Measurements from ENCODE around the gene IRAK3.
"Not testable (repeated sequence)": the region's sequence is repeated elsewhere in the genome, so short reads cannot be mapped to it uniquely, and the experiment has no call there.

IRAK3 gene

DNA sequence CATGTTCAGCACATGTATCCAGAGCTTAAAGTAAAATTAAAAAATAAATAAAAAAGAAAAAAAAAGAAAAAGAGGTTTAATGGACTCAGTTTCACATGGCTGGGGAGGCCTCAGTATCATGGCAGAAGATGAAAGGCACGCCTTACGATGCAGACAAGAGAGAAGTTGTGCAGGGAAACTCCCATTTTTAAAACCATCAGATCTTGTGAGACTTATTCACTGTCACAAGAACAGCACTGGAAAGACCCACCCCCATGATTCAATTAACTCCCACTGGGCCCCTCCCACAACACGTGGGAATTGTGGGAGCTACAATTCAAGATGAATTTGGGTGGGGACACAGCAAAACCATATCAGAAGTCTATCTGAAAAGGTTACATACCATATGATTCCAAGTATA lies 24.0 kb downstream of the IRAK3 start:
- not testable (repeated sequence) for DNase-seq (ENCODE audit: low read depth in 2 of 2)

GRCh38 chr12:66217342-66217917 lies 28.4 kb downstream of the IRAK3 start:
- DNase-seq (ENCODE audit: low read depth in 2 of 2) = no peak

DNA sequence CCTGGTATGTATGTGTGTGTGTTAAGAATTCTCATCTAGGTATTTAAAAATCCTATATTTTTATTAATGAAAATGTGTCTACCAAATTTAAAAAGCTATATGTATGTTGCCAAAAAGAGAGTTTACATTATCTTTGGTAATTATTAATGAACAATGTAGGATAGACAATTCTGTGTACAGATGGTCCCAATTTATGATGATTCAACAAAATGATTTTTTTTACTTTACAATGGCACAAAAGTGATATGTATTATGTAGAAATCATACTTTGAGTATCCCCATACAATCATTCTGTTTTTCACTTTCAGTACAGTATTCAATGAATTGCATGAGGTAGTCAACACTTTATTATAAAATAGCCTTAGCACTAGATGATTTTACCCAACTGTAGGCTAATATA lies 39.4 kb downstream of the IRAK3 start:
- no peak for DNase-seq (ENCODE audit: low read depth in 2 of 2)

DNA sequence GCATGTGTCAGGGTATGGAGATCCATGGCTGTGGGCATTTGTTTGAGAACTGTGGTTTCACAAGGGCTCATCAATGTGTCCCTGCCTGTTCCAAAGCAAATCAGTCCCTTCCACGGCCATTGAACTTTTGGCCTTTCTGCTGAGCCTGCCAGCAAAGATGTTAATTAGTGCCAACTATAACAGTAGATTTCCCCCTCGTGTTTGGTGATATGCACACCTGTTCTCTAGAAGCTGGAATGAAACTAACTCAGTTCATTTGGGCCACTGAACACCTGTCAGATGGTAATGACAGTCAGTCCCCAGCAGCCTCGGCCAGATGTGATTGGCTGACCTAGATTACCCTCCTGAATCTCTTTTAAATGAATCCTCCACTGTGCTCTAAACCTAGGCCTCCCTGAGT lies 43.2 kb downstream of the IRAK3 start:
- no peak for DNase-seq (ENCODE audit: low read depth in 2 of 2)

DNA sequence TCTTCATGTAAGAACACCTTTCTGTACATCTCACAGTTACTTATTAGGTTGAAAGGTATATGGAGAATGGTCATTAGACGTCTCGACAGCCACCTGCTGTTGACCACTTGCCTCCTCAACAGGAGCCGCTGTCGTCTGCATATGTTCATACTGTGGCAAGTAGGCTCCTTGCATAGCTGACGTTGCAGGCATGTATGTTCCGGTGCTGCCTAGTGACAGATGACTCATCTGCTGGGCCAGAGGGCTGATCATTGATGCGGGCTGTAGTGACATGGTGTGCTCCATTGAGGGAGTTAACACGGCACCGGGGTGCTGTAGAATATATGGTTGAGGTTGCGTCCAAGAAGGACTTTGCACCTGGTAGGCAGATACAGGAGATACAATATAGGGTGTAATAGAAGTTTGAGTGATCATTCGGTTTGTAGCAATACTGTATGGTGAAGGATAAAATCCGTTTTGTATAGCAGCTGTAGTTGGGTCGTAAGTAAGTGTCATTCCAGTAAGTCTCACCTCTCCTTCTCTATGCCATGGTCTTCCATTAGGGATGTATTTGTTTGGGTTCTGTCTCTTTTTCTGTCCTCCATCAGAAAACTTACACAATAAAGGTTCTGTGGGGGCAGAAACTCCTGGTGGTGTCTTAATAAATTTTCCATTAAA lies 45.2 kb downstream of the IRAK3 start:
- not testable (repeated sequence) for DNase-seq (ENCODE audit: low read depth in 2 of 2)

DNA sequence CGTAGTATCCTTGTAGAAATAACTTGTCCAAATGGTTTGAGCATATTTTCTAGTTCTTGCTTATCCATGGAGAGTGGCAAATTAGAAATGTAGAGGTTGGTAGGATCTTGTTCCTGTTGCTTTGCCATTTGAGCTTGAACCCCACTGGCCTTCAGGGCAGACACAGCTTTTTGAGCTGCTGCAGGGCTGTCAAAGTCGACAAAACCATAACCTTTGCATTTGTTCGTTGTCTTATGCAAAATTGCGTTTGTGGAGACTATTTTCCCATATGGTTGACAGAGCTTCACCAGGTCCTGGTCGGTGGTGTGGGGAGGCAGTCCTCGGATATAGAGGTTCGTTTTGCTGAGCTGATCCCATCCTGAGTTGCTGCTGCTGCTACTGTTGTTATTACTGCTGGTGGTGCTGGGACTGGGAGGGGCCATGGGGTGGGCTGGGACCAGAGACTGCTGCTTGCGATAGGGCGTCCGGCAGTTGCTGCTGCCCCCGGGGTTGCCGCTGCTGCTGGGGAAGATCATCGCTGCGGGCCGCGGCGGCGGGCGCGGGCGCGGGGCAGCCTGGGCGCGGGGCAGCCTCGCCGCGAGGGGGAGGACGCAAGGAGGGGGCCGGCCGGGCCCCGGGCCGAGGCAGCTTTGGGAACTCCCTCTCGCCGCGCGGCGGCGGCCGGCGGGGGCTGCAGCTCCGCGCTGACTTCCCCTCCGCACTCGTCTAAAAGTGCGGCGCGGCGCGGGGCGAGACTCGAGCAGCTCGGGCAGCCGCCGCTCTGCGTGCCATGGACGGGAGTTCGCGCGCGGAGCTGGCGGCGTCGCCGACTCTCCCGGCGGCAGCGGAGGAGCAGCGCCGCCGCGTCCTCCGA lies 46.0 kb downstream of the IRAK3 start:
- peak; percentile 13 to 16 for DNase-seq (ENCODE audit: low read depth in 2 of 2)

DNA sequence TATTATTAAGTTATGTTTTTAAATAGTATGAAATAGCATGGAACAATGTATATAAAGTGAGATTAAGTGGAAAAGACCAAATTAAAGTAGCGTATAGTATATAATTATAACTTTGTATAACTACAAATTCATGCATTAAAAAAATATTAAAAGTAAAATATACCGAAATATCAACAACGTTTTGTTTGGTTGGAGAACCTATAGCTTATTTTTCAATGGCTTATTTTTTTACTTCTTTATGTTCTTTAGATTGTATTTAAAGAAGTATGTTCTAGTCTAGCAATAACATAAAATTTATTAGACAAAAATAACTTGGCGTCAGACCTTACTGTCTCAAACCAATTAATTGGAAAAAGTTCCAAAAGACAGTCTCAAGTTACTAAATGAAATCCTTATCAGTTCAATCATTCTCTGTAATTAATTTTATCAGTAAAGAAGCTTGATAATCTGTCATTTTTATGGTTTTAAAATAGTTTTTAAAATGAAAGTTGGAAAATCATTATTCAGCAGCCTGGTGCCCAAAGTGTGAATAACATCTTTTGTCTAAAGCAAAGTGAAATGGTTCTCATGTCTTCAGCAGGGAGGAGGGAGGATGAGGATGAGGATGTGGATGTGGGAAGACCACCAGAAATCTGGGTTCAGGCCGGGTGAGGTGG lies 46.7 kb downstream of the IRAK3 start:
- no peak for DNase-seq (ENCODE audit: low read depth in 2 of 2)

- not testable (repeated sequence) for DNase-seq (ENCODE audit: low read depth in 2 of 2)
These were observed 47.3 kb downstream of the IRAK3 start for GRCh38 chr12:66236282-66236675.

- no peak for DNase-seq (ENCODE audit: low read depth in 2 of 2)
These were observed 48.0 kb downstream of the IRAK3 start for GRCh38 chr12:66236969-66237368.

DNA sequence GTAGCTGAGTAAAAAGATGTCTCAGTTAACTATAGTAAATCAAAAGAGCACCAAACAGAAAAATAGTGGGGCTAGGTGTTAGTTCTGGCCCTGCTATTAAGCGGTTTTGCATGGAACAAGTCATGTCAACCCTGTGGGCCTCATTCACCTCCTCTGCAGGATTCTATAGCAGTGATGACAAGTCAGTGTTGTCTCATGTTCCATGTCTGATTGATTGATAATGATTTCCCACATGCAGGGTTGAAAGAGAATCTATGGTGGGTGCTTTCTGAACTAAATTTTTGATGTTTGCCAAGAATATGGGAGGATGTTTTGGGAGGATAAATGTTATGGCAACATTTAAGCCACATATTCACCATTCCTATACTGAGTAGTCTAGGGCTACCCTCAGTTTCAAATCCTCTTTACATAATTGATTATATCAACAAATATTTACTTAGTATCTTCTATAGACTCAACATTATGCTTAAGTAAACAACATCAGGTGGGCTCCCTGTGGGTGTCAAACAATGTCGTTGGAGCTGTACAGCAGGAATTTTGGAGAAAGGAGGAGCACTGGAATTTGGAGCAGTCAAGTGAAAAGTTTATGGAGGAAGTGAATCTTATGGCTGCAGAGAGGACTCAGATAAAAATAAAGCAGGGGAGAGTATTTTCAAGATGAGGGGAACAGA lies 48.6 kb downstream of the IRAK3 start:
- no peak for DNase-seq (ENCODE audit: low read depth in 2 of 2)

DNA sequence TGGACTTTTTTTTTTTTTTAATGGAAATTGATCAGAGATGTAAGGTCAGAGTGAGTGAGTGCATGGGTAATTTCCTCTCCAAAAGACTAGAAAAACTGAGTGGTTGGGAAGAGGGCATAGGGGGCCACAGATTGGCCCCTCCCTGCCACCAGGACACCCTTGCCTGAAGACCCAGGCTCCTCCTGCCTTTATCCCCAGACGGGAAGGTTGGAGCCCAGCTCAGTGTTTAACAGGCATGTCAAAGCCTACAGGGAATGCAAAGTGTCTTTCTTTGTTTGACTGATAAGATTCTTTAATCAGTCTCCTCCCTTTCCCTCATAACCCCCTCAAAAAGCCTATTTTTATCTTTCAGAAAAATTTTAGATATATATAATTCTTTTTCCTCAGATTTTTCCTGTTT lies 50.3 kb downstream of the IRAK3 start:
- no peak for DNase-seq (ENCODE audit: low read depth in 2 of 2)

- no peak for DNase-seq (ENCODE audit: low read depth in 2 of 2)
These were observed 51.2 kb downstream of the IRAK3 start for GRCh38 chr12:66240096-66240820.

GRCh38 chr12:66241061-66242043 lies 52.3 kb downstream of the IRAK3 start:
- no peak for DNase-seq (ENCODE audit: low read depth in 2 of 2)

DNA sequence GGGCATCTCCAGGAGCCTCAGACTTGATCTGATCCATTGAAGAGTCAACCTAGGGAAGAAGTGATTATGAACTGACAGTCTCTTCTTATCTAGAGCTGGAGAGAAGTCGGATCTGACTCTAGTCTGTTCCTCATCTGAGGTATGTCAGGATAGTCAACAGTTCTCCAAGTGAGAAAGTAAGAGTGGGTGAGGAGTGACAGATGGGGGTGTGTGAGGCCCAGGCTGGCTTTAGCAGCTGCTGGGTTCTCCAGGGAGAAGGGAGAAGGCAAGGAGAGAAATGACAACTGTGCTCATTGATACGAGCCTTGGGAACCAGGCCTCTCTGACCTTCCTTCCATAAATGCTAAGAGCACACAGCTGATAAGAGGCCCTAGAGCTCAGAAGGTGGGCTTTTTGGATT lies 53.3 kb downstream of the IRAK3 start:
- DNase-seq (ENCODE audit: low read depth in 2 of 2) = no peak

GRCh38 chr12:66243911-66244310 lies 54.9 kb downstream of the IRAK3 start:
- DNase-seq (ENCODE audit: low read depth in 2 of 2) = no peak

DNA sequence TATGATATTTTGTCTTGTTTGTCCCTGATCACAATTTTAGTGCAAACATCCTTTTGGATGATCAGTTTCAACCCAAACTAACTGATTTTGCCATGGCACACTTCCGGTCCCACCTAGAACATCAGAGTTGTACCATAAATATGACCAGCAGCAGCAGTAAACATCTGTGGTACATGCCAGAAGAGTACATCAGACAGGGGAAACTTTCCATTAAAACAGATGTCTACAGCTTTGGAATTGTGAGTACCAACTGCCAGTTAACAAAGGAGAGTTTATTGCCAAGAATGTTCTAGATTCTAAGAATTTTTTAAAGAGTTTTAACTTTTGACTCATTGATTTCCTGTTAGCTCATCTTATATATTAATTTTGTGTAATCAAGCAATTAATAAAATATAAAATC lies 55.4 kb downstream of the IRAK3 start:
- no peak for DNase-seq (ENCODE audit: low read depth in 2 of 2)

- DNase-seq (ENCODE audit: low read depth in 2 of 2) = no peak
These were observed 58.7 kb downstream of the IRAK3 start for GRCh38 chr12:66247741-66248140.

GRCh38 chr12:66251049-66251448 lies 62.0 kb downstream of the IRAK3 start:
- no peak for DNase-seq (ENCODE audit: low read depth in 2 of 2)

DNA sequence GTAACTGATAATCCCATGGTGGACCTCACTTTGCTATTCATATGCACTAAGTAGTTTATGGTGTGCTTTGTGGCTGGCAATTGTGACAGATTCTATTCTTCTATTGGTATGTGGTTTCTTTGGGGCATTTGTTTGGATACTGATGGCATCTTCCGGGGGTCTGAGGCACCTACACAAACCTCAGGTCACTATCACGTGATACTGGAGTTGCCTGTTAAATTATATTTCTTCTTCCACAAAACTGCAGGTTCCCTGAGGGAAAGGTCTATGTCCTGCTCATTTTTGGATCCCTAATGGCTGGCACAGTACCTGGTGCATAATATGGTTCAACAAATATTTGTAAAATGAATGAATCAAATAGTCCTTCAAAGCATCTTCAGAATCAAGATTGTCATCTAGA lies 63.8 kb downstream of the IRAK3 start:
- no peak for DNase-seq (ENCODE audit: low read depth in 2 of 2)

DNA sequence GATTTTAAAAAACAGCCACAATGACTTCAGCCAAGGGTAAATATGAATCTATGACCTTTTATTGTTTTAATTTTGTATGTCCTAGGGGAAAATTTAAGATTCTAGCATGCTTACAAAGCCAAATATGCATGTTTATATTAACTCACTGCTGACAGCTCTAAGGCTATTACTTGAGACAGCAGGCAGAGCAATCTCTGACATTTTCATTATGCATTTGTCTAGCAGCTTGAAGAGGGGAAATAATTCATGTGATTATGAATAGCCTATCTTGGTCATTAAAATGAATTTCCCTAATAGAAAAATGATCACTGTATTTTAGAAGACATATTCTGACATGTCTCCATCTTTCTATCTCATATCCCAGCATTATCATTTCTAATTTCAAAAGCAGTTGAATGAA lies 66.7 kb downstream of the IRAK3 start:
- DNase-seq (ENCODE audit: low read depth in 2 of 2) = no peak

Measured in stimulated activated CD8-positive, alpha-beta memory T cell treated with anti-CD3 and anti-CD28 coated beads, Interleukin-2, amount 100 ng/mL, for 48 hours (primary cell).